H1 (cell line): ENCODE measurements around the gene MARK3. TPM values are rescaled to one million over a fixed set of nuclear protein-coding genes. Genes with fewer than 3 reads are reported as not detected.

Experiments
- CTCF ChIA-PET: fragments of 300-600 bp; sonication (Branson Sonifier 250); formaldehyde crosslinking; loops from one replicate; lab custom pipeline; 2021; ENCODE audit not compliant: partially characterized antibody; lab: Charles Lee
- POLR2A ChIA-PET: fragments of 300-600 bp; sonication (Branson Sonifier 250); formaldehyde crosslinking; loops from one replicate; lab custom pipeline; 2021; ENCODE audit warnings: inconsistent platforms; ENCODE audit not compliant: partially characterized antibody; lab: Charles Lee
- DNase-seq, 2 experiments: peaks; one replicate each; pipeline versions ENCODE4 v3.0.0 to v3.0.0-alpha.2; 2010 to 2022; ENCODE audit warnings: low spot score in 2 of 2, low read depth in 1 of 2, mixed read lengths in 1 of 2
- FAIRE-seq: peaks from 2 replicates; lab custom pipeline; 2011; peaks lifted over from hg19 to GRCh38; lab: Jason Lieb, UNC
- H2AFZ ChIP-seq: 2 replicates; pipeline ENCODE4 v1.8.1; 2012; ENCODE audit warnings: low read length, inconsistent platforms
- H2AK5ac ChIP-seq: 2 replicates; pipeline ENCODE4 v1.6.1; 2013; ENCODE audit warnings: low read depth, low read length
- H2BK120ac ChIP-seq: replicated peaks from 2 replicates; pipeline ENCODE3; 2013; ENCODE audit warnings: low read depth, low read length, inconsistent platforms
- H2BK12ac ChIP-seq: 2 replicates; pipeline ENCODE4 v1.6.1; 2013; ENCODE audit warnings: low read depth, low read length
- H2BK15ac ChIP-seq: 2 replicates; pipeline ENCODE4 v1.6.1; 2013; ENCODE audit warnings: low read length
- H2BK20ac ChIP-seq: 2 replicates; pipeline ENCODE4 v1.6.1; 2013; ENCODE audit warnings: low read length
- H2BK5ac ChIP-seq: 2 replicates; pipeline ENCODE4 v1.6.1; 2013; ENCODE audit warnings: low read depth, low read length
- H3K14ac ChIP-seq: 2 replicates; pipeline ENCODE4 v1.6.1; 2013; ENCODE audit warnings: inconsistent platforms; ENCODE audit not compliant: insufficient read length
- H3K18ac ChIP-seq: 2 replicates; pipeline ENCODE4 v1.6.1; 2013; ENCODE audit warnings: low read length; ENCODE audit errors: extremely low read depth
- H3K23ac ChIP-seq: 2 replicates; pipeline ENCODE4 v1.6.1; 2013; ENCODE audit warnings: inconsistent platforms; ENCODE audit not compliant: insufficient read length
- H3K23me2 ChIP-seq: 2 replicates; pipeline ENCODE4 v1.6.1; 2013; ENCODE audit warnings: low read depth, low read length
- H3K27ac ChIP-seq: 2 replicates; pipeline ENCODE4 v1.6.1; 2011; ENCODE audit warnings: low read depth, low read length, inconsistent platforms
- H3K27me3 ChIP-seq, 4 experiments: replicated peaks in 1 of 4; 1 replicate in 1 of 4; 2 replicates in 3 of 4; pipeline versions ENCODE4 v1.6.1 to v1.8.1; 2011 to 2013; ENCODE audit warnings: low read length in 3 of 4, mild to moderate bottlenecking in 3 of 4, inconsistent platforms in 2 of 4, mixed read lengths in 2 of 4, moderate library complexity in 1 of 4; ENCODE audit not compliant: control insufficient read depth in 3 of 4, insufficient read depth in 3 of 4; ENCODE audit errors: extremely low read depth in 1 of 4
- H3K36me3 ChIP-seq, 4 experiments: 2 replicates each; pipeline versions ENCODE4 v1.6.1 to v1.8.1; 2011 to 2013; ENCODE audit warnings: mild to moderate bottlenecking in 4 of 4, low read length in 3 of 4, moderate library complexity in 2 of 4, control low read depth in 1 of 4, inconsistent platforms in 1 of 4; ENCODE audit not compliant: insufficient read depth in 4 of 4, control insufficient read depth in 2 of 4
- H3K4ac ChIP-seq: replicated peaks from 2 replicates; pipeline ENCODE3; 2013; ENCODE audit warnings: low read length, low read depth, mixed read lengths, inconsistent platforms; ENCODE audit not compliant: insufficient read length
- H3K4me1 ChIP-seq, 4 experiments: replicated peaks in 1 of 4; 1 replicate in 1 of 4; 2 replicates in 3 of 4; pipeline versions ENCODE4 v1.6.1 to v1.8.1; 2011 to 2013; ENCODE audit warnings: low read length in 3 of 4, inconsistent platforms in 2 of 4, mixed read lengths in 1 of 4; ENCODE audit not compliant: insufficient read depth in 4 of 4, control insufficient read depth in 3 of 4
- H3K4me2 ChIP-seq, 2 experiments: 2 replicates each; pipeline versions ENCODE4 v1.6.1 to v1.8.1; 2011 to 2013; ENCODE audit warnings: low read depth in 2 of 2, low read length in 2 of 2, control low read depth in 1 of 2, inconsistent platforms in 1 of 2, mild to moderate bottlenecking in 1 of 2; ENCODE audit not compliant: insufficient read depth in 1 of 2
- H3K4me3 ChIP-seq, 4 experiments: fragments of 200-600, 300-600 bp in 1 of 4; sonication (generic), shearing (Covaris generic), sonication (Bioruptor Twin) in 1 of 4; 2 replicates each; pipeline versions ENCODE4 v1.5.1 to v1.8.1; 2011 to 2016; ENCODE audit warnings: low read length in 4 of 4, low read depth in 3 of 4, control low read depth in 2 of 4, inconsistent platforms in 2 of 4, mild to moderate bottlenecking in 2 of 4, mixed read lengths in 1 of 4, moderate library complexity in 1 of 4; ENCODE audit not compliant: insufficient read depth in 2 of 4; ENCODE audit errors: extremely low read depth in 1 of 4
- H3K56ac ChIP-seq: replicated peaks from 2 replicates; pipeline ENCODE3; 2013; ENCODE audit warnings: low read depth, mild to moderate bottlenecking, mixed read lengths, low read length, inconsistent platforms; ENCODE audit not compliant: insufficient read length
- H3K79me1 ChIP-seq: 2 replicates; pipeline ENCODE4 v1.6.1; 2013; ENCODE audit warnings: low read depth, low read length, control low read depth
- H3K79me2 ChIP-seq, 2 experiments: 2 replicates each; pipeline versions ENCODE4 v1.6.1 to v1.8.1; 2012 to 2013; ENCODE audit warnings: low read length in 2 of 2, mild to moderate bottlenecking in 2 of 2, inconsistent platforms in 1 of 2; ENCODE audit not compliant: insufficient read depth in 2 of 2, control insufficient read depth in 1 of 2
- H3K9ac ChIP-seq, 4 experiments: replicated peaks in 1 of 4; 1 replicate in 1 of 4; 2 replicates in 3 of 4; pipeline versions ENCODE4 v1.6.1 to v1.8.1; 2011 to 2013; ENCODE audit warnings: low read depth in 3 of 4, low read length in 3 of 4, control low read depth in 2 of 4, mild to moderate bottlenecking in 2 of 4, moderate library complexity in 2 of 4, inconsistent platforms in 1 of 4; ENCODE audit errors: extremely low read depth in 1 of 4
- H3K9me3 ChIP-seq, 2 experiments: 2 replicates each; pipeline versions ENCODE4 v1.6.1 to v1.8.1; 2012 to 2013; ENCODE audit warnings: mild to moderate bottlenecking in 2 of 2, moderate library complexity in 2 of 2, control low read depth in 1 of 2, inconsistent platforms in 1 of 2, low read depth in 1 of 2, low read length in 1 of 2, mixed read lengths in 1 of 2; ENCODE audit not compliant: insufficient read depth in 2 of 2
- H4K20me1 ChIP-seq, 2 experiments: replicated peaks in 1 of 2; 2 replicates each; pipeline versions ENCODE3 to v1.8.1; 2011 to 2013; ENCODE audit warnings: inconsistent platforms in 2 of 2, low read length in 2 of 2, mild to moderate bottlenecking in 1 of 2; ENCODE audit not compliant: insufficient read depth in 2 of 2, control insufficient read depth in 1 of 2
- H4K5ac ChIP-seq: 2 replicates; pipeline ENCODE4 v1.6.1; 2013; ENCODE audit warnings: low read length, low read depth, mixed read lengths, inconsistent platforms; ENCODE audit not compliant: insufficient read length
- H4K8ac ChIP-seq: 2 replicates; pipeline ENCODE4 v1.8.0; 2013; ENCODE audit warnings: mild to moderate bottlenecking, moderate library complexity, low read length, inconsistent platforms; ENCODE audit not compliant: insufficient read depth; ENCODE audit errors: extremely low read depth
- H4K91ac ChIP-seq: replicated peaks from 2 replicates; pipeline ENCODE3; 2013; ENCODE audit warnings: low read length, mixed read lengths, inconsistent platforms; ENCODE audit not compliant: insufficient read length
- ASH2L ChIP-seq: fragments of 200-600, 300-600 bp; sonication (generic); IDR thresholded peaks from one replicate; pipeline ENCODE4 v1.7.1; 2017; ENCODE audit warnings: low read length
- BRCA1 ChIP-seq: IDR thresholded peaks from 2 replicates; pipeline ENCODE4 v1.6.1; 2012; ENCODE audit warnings: low read depth, low read length, improper control_type of control experiment
- CEBPB ChIP-seq: IDR thresholded peaks from 2 replicates; pipeline ENCODE4 v1.6.1; 2012; ENCODE audit warnings: low read depth, low read length
- E2F6 ChIP-seq: IDR thresholded peaks from 2 replicates; pipeline ENCODE4 v1.6.1; 2012; ENCODE audit warnings: inconsistent platforms
- EGR1 ChIP-seq: IDR thresholded peaks from 2 replicates; pipeline ENCODE4 v1.6.1; 2011; ENCODE audit warnings: low read depth, low read length, borderline replicate concordance
- NRF1 ChIP-seq: IDR thresholded peaks from 2 replicates; pipeline ENCODE4 v1.6.1; 2011; ENCODE audit warnings: mild to moderate bottlenecking, low read depth, low read length, improper control_type of control experiment
- RFX5 ChIP-seq: IDR thresholded peaks from 2 replicates; pipeline ENCODE4 v1.6.1; 2011; ENCODE audit warnings: low read depth, low read length, improper control_type of control experiment, borderline replicate concordance
- SIX5 ChIP-seq: IDR thresholded peaks from 2 replicates; pipeline ENCODE4 v1.6.1; 2011; ENCODE audit warnings: mild to moderate bottlenecking, low read depth, low read length
- SP2 ChIP-seq: IDR thresholded peaks from 2 replicates; pipeline ENCODE4 v1.6.1; 2012; ENCODE audit warnings: mild to moderate bottlenecking, low read length, inconsistent platforms
- polyA plus RNA-seq, 7 experiments: library from polyadenylated mRNA; depleted of rRNA in 3 of 7; stranded (reverse) in 5 of 7; unstranded in 2 of 7; fragments of >200 nt in 5 of 7; fragments of 200-250 nt in 2 of 7; gene quantifications; 1 replicate in 5 of 7; 2 replicates in 1 of 7; 4 replicates in 1 of 7; pipeline versions ENCODE4 v1.2.1 to v1.2.3, GENCODE V29; 2011 to 2013; ENCODE audit warnings: missing spikeins in 2 of 7, mixed read lengths in 2 of 7
- total RNA-seq: library from RNA; stranded (reverse); fragmentation: NEBNext Ultra II Directional; extraction: Animal tissue kit (Norgen Biotek cat#: 25700); gene quantifications from 2 replicates; pipeline ENCODE4 v1.2.1, GENCODE V29; 2021

MARK3 gene
- total and polyA plus RNA-seq, 2 of the 8 experiments (the other 6 are each of a cell fraction or from before 2014, with no cell fraction given) = 39.4 to 76.9 TPM

GRCh38 chr14:103463851-103464250, 78.6 kb downstream of the MARK3 start:
- ChIA-PET CTCF (no interaction called here), POLR2A (interaction anchor here (1.2 kb wide), 2 partner anchors 12 to 25 kb away, joined by 3 to 5 read pairs; no protein-coding TSS in a partner anchor)
- TF ChIP-seq EGR1 (no peak), SIX5 (no peak), BRCA1 (no peak), NRF1 (no peak), SP2 (no peak), E2F6 (no peak), RFX5 (no peak), CEBPB (no peak), ASH2L (no peak)
- Histone ChIP-seq H2BK5ac (no peak overlapping the region), H3K18ac (no peak overlapping the region), H3K79me1 (no peaks in the 10 kb centered on the region; the same call in 1 of the 2 replicates), H3K9ac (no peak overlapping the region), H3K23ac (no peak overlapping the region), H2BK20ac (no peak overlapping the region), H2AFZ (no peak overlapping the region), H3K56ac (no peak overlapping the region), H2BK120ac (no peak overlapping the region), H3K4ac (no peak overlapping the region), H3K27ac (no peak overlapping the region), H4K91ac (no peak overlapping the region), H3K36me3 (peaks cover 5 to 37% (median 26%) of the 10 kb centered on the region in 4 experiments; a peak in 7 of 8 replicates), H3K4me2 (no peak overlapping the region), H2BK15ac (no peak overlapping the region), H2BK12ac (no peak overlapping the region), H3K14ac (no peak overlapping the region), H3K4me3 (no peak overlapping the region), H3K4me1 (no peaks in the 10 kb centered on the region), H4K5ac (no peak overlapping the region), H3K23me2 (no peaks in the 10 kb centered on the region), H4K8ac (no peak overlapping the region), H2AK5ac (no peak overlapping the region), H3K9me3 (no peaks in the 10 kb centered on the region), H3K27me3 (no peaks in the 10 kb centered on the region), H4K20me1 (no peaks in the 10 kb centered on the region), H3K79me2 (no peaks in the 10 kb centered on the region)
- no peak for FAIRE-seq
- DNase-seq = no peak
